GM19468 (cell line): ENCODE data around the gene TRIM72.
"Not testable (repeated sequence)": the region's sequence is repeated elsewhere in the genome, so short reads cannot be mapped to it uniquely, and the experiment has no call there.

Experiments used
- ATAC-seq: cut with Tn5 transposase; IDR thresholded peaks from one replicate; pipeline ENCODE4 v1.9.1; 2021; ENCODE audit warnings: mild to moderate bottlenecking, moderate library complexity, moderate number of reproducible peaks; ENCODE audit not compliant: unreplicated experiment; ENCODE audit errors: extremely low read depth

TRIM72 gene

DNA sequence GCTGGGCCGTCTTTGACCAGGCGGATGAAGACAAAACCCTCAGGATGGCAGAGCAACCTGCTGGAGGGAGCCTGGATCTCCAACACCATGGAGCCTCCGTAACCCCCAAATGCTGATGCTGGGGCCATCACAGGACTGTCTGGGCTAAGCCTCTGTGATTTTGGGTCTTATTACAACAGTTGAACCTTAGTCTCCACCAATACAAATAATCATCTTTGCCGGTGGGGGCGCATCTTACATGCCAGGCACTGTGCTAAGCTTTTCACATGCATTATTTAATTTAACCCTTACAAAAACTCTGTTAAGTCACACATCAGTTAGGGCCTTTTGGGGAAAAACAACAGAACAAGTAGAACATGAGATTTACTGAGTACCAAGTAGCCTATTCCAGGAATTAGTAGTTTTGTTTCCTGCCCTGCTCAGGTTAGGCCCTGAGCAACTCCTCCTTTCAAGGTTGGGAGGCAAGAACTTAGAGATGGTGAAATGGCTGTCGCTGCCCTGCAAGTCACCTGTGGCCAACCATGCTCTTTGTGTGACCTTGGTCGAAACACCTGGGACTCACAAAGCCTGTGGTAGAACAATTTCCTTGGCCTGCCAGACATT, 37.0 kb downstream of the TRIM72 start:
- ATAC-seq: no peak

GRCh38 chr16:31251435-31251834, 37.5 kb downstream of the TRIM72 start:
- no peak for ATAC-seq

GRCh38 chr16:31253642-31254045, 39.7 kb downstream of the TRIM72 start:
- no peak for ATAC-seq

- no peak for ATAC-seq
Measured at GRCh38 chr16:31256466-31256865, 42.5 kb downstream of the TRIM72 start.

DNA sequence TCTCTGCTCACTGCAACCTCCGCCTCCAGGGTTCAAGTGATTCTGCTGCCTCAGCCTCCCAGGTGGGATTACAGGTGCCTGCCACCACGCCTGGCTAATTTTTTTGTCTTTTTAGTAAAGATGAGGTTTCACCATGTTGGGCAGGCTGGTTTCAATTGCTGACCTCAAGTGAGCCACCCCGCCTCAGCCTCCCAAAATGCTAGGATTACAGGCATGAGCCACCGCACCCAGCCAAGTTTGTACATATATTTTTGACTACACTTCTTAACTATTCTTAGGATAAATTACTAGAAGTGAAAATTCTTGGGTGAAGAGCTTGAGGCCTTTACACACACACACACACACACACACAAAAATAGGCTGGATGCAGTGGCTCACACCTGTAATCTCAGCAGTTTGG, 44.4 kb downstream of the TRIM72 start:
- no peak for ATAC-seq

DNA sequence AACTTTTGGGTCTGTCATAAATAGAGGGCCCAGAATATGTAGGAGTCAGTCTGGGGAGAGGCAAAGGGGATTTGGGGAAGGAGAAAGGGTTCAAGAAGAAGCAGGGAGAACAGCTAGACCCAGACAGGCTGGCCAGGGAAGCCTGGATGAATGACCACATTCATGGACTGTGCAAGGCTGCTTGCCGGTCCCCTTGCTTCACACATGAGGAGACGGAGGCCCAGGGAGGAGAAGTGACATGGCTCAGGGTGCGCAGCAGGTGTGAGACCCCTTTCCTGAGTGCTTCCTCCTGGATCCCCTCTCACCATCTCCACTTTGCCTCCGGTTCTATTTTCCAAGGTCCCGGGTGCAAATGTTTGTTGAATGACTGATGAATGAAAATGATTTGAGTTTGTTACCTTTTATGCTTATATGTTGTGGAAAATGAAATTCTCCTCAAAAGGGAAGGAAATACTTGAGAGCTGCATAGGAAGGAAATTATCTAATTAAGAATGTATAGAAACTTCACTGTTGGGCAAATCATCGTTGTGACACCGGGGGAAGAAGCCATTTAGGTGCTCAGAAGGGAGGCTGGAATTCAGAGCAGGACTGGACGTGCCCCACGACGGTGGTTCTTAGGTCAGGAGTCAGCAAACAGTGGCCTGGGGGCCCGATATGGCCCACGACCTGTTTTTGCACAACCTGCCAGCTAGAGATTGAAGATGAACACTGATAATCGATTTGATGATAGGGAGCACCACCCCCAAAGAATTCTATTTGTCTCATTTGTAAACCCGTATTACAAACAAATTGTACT, 46.4 kb downstream of the TRIM72 start:
- no peak for ATAC-seq

- no peak for ATAC-seq
Measured at GRCh38 chr16:31262084-31262483, 48.2 kb downstream of the TRIM72 start.

- peak; percentile 21 for ATAC-seq
Measured at GRCh38 chr16:31265329-31266245, 51.7 kb downstream of the TRIM72 start.

DNA sequence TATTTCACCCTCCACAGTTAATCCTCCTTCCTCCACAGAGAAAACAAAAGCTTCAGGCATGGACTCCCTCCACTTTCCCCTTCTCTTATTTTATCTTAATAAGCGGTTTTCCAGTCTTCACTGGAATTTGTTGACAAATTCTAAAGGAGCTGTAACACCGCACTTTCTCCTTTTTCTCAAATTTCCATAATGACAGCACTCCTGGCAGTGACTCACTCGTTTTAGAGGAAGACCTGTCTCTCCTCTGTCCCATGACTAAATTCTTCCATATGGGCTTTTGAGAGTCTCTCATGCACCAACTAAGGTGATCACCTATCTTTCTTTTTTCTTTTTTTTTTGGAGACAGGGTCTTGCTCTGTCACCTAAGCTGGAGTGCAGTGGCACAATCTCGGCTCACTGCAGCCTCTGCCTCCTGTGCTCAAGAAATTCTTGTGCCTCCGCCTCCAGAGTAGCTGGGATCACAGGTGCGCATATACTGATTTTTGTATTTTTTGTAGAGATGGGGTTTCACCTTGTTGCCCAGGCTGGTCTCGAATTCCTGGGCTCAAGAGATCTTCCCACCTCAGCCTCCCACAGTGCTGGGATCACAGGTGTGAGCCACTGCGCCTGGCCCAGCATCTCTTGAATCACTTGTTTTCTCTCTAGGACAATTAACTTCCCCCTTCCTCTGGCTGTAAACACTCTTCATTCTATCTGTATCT, 53.6 kb downstream of the TRIM72 start:
- ATAC-seq: no peak

- no peak for ATAC-seq
Measured at GRCh38 chr16:31268033-31268365, 54.1 kb downstream of the TRIM72 start.

DNA sequence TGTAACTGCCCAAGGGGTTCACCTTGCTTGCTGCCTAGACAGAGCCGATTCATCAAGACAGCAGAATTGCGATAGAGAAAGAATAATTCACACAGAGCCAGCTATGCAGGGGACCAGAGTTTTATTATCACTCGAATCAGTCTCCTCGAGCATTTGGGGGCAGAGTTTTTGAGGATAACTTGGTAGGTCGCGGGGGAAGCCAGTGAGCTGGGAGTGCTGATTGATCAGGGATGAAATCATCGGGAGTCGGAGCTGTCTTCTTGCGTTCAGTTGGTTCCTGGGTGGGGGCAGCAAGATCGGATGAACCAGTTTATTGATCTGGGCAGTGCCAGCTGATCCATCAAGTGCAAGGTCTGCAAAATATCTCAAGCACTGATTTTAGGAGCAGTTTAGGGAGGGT, 55.0 kb downstream of the TRIM72 start:
- ATAC-seq: no peak

DNA sequence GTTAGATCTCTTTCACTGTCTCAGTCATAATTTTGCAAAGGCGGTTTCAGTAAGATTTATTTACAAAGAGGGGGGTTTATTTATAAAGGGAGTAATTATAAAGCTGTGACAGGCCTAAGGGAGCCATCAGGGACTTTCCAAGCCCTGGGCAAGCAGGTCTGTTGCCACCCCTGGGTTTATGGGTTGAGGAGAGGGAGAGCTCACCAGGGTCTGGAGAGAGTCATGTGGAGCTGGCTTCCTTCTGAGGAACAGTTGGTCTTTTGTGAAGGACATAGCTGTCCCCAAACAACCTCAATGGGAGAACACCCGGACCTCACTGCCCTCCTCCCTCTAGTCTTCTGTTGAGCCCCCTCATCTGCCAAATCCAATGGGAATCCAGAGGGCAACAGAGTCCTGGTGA, 55.6 kb downstream of the TRIM72 start:
- no peak for ATAC-seq

- not testable (repeated sequence) for ATAC-seq
Measured at GRCh38 chr16:31269973-31270372, 56.1 kb downstream of the TRIM72 start.

GRCh38 chr16:31270795-31271194, 56.9 kb downstream of the TRIM72 start:
- no peak for ATAC-seq

- no peak for ATAC-seq
Measured at GRCh38 chr16:31271621-31272190, 57.8 kb downstream of the TRIM72 start.

- no peak for ATAC-seq
Measured at GRCh38 chr16:31273187-31273586, 59.3 kb downstream of the TRIM72 start.

- ATAC-seq: no peak
Measured at GRCh38 chr16:31273676-31274075, 59.8 kb downstream of the TRIM72 start.

GRCh38 chr16:31274831-31275816, 61.2 kb downstream of the TRIM72 start:
- no peak for ATAC-seq

DNA sequence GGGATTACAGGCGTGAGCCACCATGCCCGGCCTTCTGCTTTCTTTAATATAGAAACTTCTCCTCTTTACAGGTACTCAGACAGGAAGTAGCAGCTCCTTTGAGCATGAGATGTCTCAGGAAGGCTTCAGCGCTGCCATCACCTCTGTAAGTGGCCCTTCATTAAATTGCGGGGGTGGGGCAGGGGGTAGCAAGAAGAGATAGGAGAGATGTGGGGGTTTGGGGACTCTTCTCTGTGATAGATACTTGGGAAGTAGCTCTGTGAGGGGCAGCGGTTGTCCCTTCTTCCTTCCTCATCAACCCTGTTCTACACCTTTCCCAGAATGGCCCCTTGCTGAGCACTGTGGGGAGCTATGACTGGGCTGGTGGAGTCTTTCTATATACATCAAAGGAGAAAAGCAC, 62.7 kb downstream of the TRIM72 start:
- ATAC-seq: no peak
